Activated T-helper 17 cell treated with anti-CD3 and anti-CD28 coated beads, Interleukin-2, amount 50 U/mL, for 72 hours (primary cell): ENCODE results near the gene CXCL5. TPM values are rescaled to one million over a fixed set of nuclear protein-coding genes. Genes with fewer than 3 reads are reported as not detected.
"Not testable (repeated sequence)": the region's sequence is repeated elsewhere in the genome, so short reads cannot be mapped to it uniquely, and the experiment has no call there.

ENCODE experiments used
- ATAC-seq: fragments of 150-1000 bp; cut with Tn5 transposase; replicated peaks from 2 replicates; pipeline ENCODE4 v1.10.0; 2021; ENCODE audit warnings: mild to moderate bottlenecking, moderate library complexity
- H3K27ac Mint-ChIP-seq: one replicate; pipeline ENCODE4 v1.8.0; 2022; ENCODE audit warnings: mixed read lengths
- H3K27me3 Mint-ChIP-seq: one replicate; pipeline ENCODE4 v1.8.0; 2022; ENCODE audit warnings: mixed read lengths
- H3K36me3 Mint-ChIP-seq: one replicate; pipeline ENCODE4 v1.8.0; 2022; ENCODE audit warnings: low read depth, mild to moderate bottlenecking, mixed read lengths
- H3K4me1 Mint-ChIP-seq: one replicate; pipeline ENCODE4 v1.8.0; 2022; ENCODE audit warnings: mixed read lengths
- H3K4me3 Mint-ChIP-seq: one replicate; pipeline ENCODE4 v1.8.0; 2022; ENCODE audit warnings: mild to moderate bottlenecking, mixed read lengths
- H3K9me3 Mint-ChIP-seq: one replicate; pipeline ENCODE4 v1.8.0; 2022; ENCODE audit warnings: mixed read lengths
- total RNA-seq, 2 donors: library from RNA; stranded (reverse); gene quantifications; one replicate each; pipeline ENCODE4 v1.2.3, GENCODE V29; 2022

Gene CXCL5
- total RNA-seq, 2 donors from 2014 or later, result not detected

GRCh38 chr4:73970011-73970410, 28.5 kb downstream of the CXCL5 start:
- no peaks in the 10 kb centered on the region for H3K36me3 Mint-ChIP-seq
- H3K4me1 Mint-ChIP-seq, result no peaks in the 10 kb centered on the region
- H3K27me3 Mint-ChIP-seq, result peaks cover 3% of the 10 kb centered on the region
- H3K4me3 Mint-ChIP-seq, result no peak overlapping the region
- peaks cover 25% of the 10 kb centered on the region for H3K9me3 Mint-ChIP-seq
- ATAC-seq, result no peak
- no peak overlapping the region for H3K27ac Mint-ChIP-seq

GRCh38 chr4:73967866-73968265, 30.6 kb downstream of the CXCL5 start:
- Mint-ChIP-seq H3K27ac (no peak overlapping the region), H3K9me3 (peaks cover 21% of the 10 kb centered on the region), H3K27me3 (peaks cover 3% of the 10 kb centered on the region), H3K4me3 (no peak overlapping the region), H3K36me3 (no peaks in the 10 kb centered on the region), H3K4me1 (no peaks in the 10 kb centered on the region)
- ATAC-seq, result no peak

- peaks cover 11% of the 10 kb centered on the region for H3K9me3 Mint-ChIP-seq
- no peak for ATAC-seq
- H3K4me1 Mint-ChIP-seq, result no peaks in the 10 kb centered on the region
Measured at GRCh38 chr4:73964862-73965611, 33.4 kb downstream of the CXCL5 start.

GRCh38 chr4:73962724-73963123, 35.8 kb downstream of the CXCL5 start:
- no peaks in the 10 kb centered on the region for H3K4me1 Mint-ChIP-seq
- H3K27me3 Mint-ChIP-seq, result peaks cover 3% of the 10 kb centered on the region
- H3K27ac Mint-ChIP-seq, result no peak overlapping the region
- ATAC-seq, result no peak
- no peaks in the 10 kb centered on the region for H3K36me3 Mint-ChIP-seq
- peaks cover 11% of the 10 kb centered on the region for H3K9me3 Mint-ChIP-seq
- H3K4me3 Mint-ChIP-seq, result no peak overlapping the region

More at GRCh38 chr4:73964862-73965611, 33.4 kb downstream of the CXCL5 start:
- no peak overlapping the region for H3K27ac Mint-ChIP-seq
- H3K36me3 Mint-ChIP-seq, result no peaks in the 10 kb centered on the region
- H3K4me3 Mint-ChIP-seq, result no peak overlapping the region
- peaks cover 3% of the 10 kb centered on the region for H3K27me3 Mint-ChIP-seq

GRCh38 chr4:73959041-73959440, 39.4 kb downstream of the CXCL5 start:
- ATAC-seq, result not testable (repeated sequence)

GRCh38 chr4:73952352-73952751, 46.1 kb downstream of the CXCL5 start:
- Mint-ChIP-seq H3K4me1 (no peaks in the 10 kb centered on the region), H3K9me3 (peaks cover 9% of the 10 kb centered on the region), H3K27me3 (no peaks in the 10 kb centered on the region), H3K36me3 (no peaks in the 10 kb centered on the region), H3K4me3 (no peak overlapping the region), H3K27ac (no peak overlapping the region)
- ATAC-seq, result no peak

More at GRCh38 chr4:73959041-73959440, 39.4 kb downstream of the CXCL5 start:
- H3K9me3 Mint-ChIP-seq, result peaks cover 16% of the 10 kb centered on the region
- not testable (repeated sequence) for H3K4me1 Mint-ChIP-seq, H3K27ac Mint-ChIP-seq, H3K27me3 Mint-ChIP-seq, H3K36me3 Mint-ChIP-seq, H3K4me3 Mint-ChIP-seq

- H3K4me1 Mint-ChIP-seq, H3K27ac Mint-ChIP-seq, H3K9me3 Mint-ChIP-seq, ATAC-seq, H3K27me3 Mint-ChIP-seq, H3K4me3 Mint-ChIP-seq, H3K36me3 Mint-ChIP-seq: not testable (repeated sequence)
Measured at GRCh38 chr4:73950376-73950920, 48.0 kb downstream of the CXCL5 start.

GRCh38 chr4:73948990-73949706, 49.3 kb downstream of the CXCL5 start:
- H3K27ac Mint-ChIP-seq, result no peak overlapping the region
- peaks cover 4% of the 10 kb centered on the region for H3K9me3 Mint-ChIP-seq
- H3K4me3 Mint-ChIP-seq, result no peak overlapping the region
- peaks cover 17% of the 10 kb centered on the region for H3K27me3 Mint-ChIP-seq
- no peak for ATAC-seq
- H3K36me3 Mint-ChIP-seq, result no peaks in the 10 kb centered on the region
- H3K4me1 Mint-ChIP-seq, result no peaks in the 10 kb centered on the region

GRCh38 chr4:73948291-73948690, 50.2 kb downstream of the CXCL5 start:
- H3K4me1 Mint-ChIP-seq, result no peaks in the 10 kb centered on the region
- H3K4me3 Mint-ChIP-seq, result no peak overlapping the region
- H3K9me3 Mint-ChIP-seq, result peaks cover 4% of the 10 kb centered on the region
- no peaks in the 10 kb centered on the region for H3K36me3 Mint-ChIP-seq
- no peak overlapping the region for H3K27ac Mint-ChIP-seq
- no peak for ATAC-seq
- peaks cover 23% of the 10 kb centered on the region for H3K27me3 Mint-ChIP-seq

GRCh38 chr4:73947239-73947985, 51.1 kb downstream of the CXCL5 start:
- H3K27me3 Mint-ChIP-seq, result peaks cover 28% of the 10 kb centered on the region
- no peak overlapping the region for H3K4me3 Mint-ChIP-seq
- no peak overlapping the region for H3K27ac Mint-ChIP-seq
- H3K36me3 Mint-ChIP-seq, result no peaks in the 10 kb centered on the region
- H3K9me3 Mint-ChIP-seq, result peaks cover 3% of the 10 kb centered on the region
- H3K4me1 Mint-ChIP-seq, result no peaks in the 10 kb centered on the region
- ATAC-seq, result no peak

- H3K9me3 Mint-ChIP-seq, result no peaks in the 10 kb centered on the region
- no peaks in the 10 kb centered on the region for H3K4me1 Mint-ChIP-seq
- no peak overlapping the region for H3K4me3 Mint-ChIP-seq
- H3K27ac Mint-ChIP-seq, result no peak overlapping the region
- peaks cover 34% of the 10 kb centered on the region for H3K27me3 Mint-ChIP-seq
- H3K36me3 Mint-ChIP-seq, result no peaks in the 10 kb centered on the region
- no peak for ATAC-seq
Measured at GRCh38 chr4:73945674-73946449, 52.6 kb downstream of the CXCL5 start.
